Measurements from ENCODE around the gene HSD17B13.

The HSD17B13 gene

DNA sequence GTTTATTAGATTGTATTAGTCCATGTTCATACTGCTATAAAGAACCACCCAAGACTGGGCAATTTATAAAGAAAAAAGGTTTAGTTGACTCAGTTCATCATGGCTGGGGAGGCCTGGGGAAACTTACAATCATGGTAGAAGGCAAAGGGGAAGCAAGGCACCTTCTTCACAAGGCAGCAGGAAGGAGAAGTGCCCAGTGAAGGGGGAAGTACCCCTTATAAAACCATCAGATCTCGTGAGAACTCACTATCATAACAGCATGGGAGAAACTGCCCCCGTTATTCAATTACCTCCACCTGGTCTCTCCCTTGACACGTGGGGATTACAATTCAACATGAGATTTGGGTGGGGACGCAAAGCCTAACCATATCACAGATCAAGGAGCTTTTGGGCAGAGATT is 8.1 kb upstream of the HSD17B13 start:
- no peak overlapping the region for H2BK15ac ChIP-seq (ENCODE audit: low read depth, poor library complexity, severe bottlenecking)
- WGBS = 94% methylated on average over 3 of the region's 4 CpGs
- no peak overlapping the region for H3K9ac ChIP-seq (ENCODE audit: low read length)
- H3K4me3 ChIP-seq (ENCODE audit: insufficient read depth in 1 of 2, low read depth in 1 of 2, low read length in 2 of 2) = no peak overlapping the region
- H3K27ac ChIP-seq (ENCODE audit: low read length, poor library complexity, severe bottlenecking) = no peak overlapping the region
- H4K8ac ChIP-seq (ENCODE audit: low read length) = no peak overlapping the region
- no peak overlapping the region for H2AFZ ChIP-seq (ENCODE audit: low read depth, low read length)
- no peak overlapping the region for H2BK12ac ChIP-seq (ENCODE audit: low read length in 2 of 2)
- peaks cover 31% of the 10 kb centered on the region for H3K9me3 ChIP-seq (ENCODE audit: control insufficient read depth, low read length)
- H3K23ac ChIP-seq (ENCODE audit: low read length in 2 of 2) = no peak overlapping the region
- no peaks in the 10 kb centered on the region for H3K4me1 ChIP-seq (ENCODE audit: control insufficient read depth, insufficient read depth, low read depth, low read length)
- H2AK5ac ChIP-seq (ENCODE audit: low read length, severe bottlenecking) = no peak overlapping the region
- no peak overlapping the region for H4K91ac ChIP-seq (ENCODE audit: low read length)
- no peak overlapping the region for H2BK5ac ChIP-seq (ENCODE audit: low read depth, low read length, poor library complexity, severe bottlenecking)
- DNase-seq = no peak
- H3K14ac ChIP-seq (ENCODE audit: low read length in 2 of 2) = no peak overlapping the region
- no peaks in the 10 kb centered on the region for H3K79me1 ChIP-seq (replicated peaks; ENCODE audit: low read length, poor library complexity, severe bottlenecking)
- H3K18ac ChIP-seq (ENCODE audit: low read depth in 1 of 2, low read length in 2 of 2) = no peak overlapping the region
- H3K4me2 ChIP-seq (ENCODE audit: low read length, poor library complexity, severe bottlenecking) = no peak overlapping the region
- no peaks in the 10 kb centered on the region for H3K27me3 ChIP-seq (ENCODE audit: control insufficient read depth in 1 of 2, insufficient read depth in 1 of 2, low read length in 2 of 2)
- no peak overlapping the region for H2BK120ac ChIP-seq (ENCODE audit: low read depth, low read length)
- H3K36me3 ChIP-seq (ENCODE audit: control insufficient read depth in 1 of 2, insufficient read depth in 2 of 2, low read depth in 1 of 2, low read length in 2 of 2) = peaks cover 0 to 19% of the 10 kb centered on the region in 2 experiments
- no peak overlapping the region for H3K4ac ChIP-seq (ENCODE audit: low read depth in 1 of 2, low read length in 2 of 2)

DNA sequence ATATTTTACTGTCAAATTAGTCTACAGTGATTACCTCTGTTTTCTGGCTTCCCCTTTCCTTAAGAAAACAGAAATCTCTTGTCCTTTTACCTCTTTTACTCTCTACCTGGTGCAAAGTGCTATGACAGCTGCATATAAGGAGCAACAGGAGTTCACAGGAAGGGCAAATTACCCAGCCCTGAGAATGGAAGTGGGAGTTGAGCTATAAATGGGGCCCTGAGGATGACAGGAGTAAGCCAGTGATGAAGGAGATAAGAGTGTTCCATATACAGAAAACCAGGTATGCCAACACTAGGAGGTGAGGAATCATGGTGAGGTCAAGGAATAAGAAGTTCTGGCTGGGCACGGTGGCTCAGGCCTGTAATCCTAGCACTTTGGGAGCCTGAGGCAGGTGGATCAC is 4.5 kb upstream of the HSD17B13 start:
- no peak for DNase-seq
- H3K79me1 ChIP-seq (replicated peaks; ENCODE audit: low read length, poor library complexity, severe bottlenecking) = no peaks in the 10 kb centered on the region
- 100% methylated on average over 1 of the region's 1 CpG for whole genome bisulfite sequencing

DNA sequence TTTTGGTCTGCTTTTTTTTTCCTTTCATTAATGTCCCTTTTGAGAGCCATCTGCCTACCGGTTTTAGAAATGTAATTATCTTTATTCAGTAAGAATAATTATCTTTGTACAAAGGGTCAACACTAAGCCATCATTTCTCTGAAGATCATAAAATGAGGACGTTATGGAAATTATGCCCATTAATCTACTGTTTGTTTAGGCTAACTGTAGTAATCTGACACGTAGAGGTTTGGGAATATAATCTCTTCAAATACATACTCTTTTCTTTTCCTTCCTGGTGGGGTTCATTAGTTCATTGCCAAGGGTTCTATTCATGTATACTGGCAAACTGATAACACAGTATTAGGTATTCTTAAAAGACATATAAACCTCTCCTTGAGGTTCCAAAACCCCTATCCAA is 3.8 kb upstream of the HSD17B13 start:
- Histone ChIP-seq H3K23ac (ENCODE audit: low read length in 2 of 2) (no peak overlapping the region), H4K8ac (ENCODE audit: low read length) (no peak overlapping the region), H3K4me2 (ENCODE audit: low read length, poor library complexity, severe bottlenecking) (no peak overlapping the region), H3K9me3 (ENCODE audit: control insufficient read depth, low read length) (no peaks in the 10 kb centered on the region), H3K36me3 (ENCODE audit: control insufficient read depth in 1 of 2, insufficient read depth in 2 of 2, low read depth in 1 of 2, low read length in 2 of 2) (no peaks in the 10 kb centered on the region), H3K4me1 (ENCODE audit: control insufficient read depth, insufficient read depth, low read depth, low read length) (no peaks in the 10 kb centered on the region), H3K4me3 (ENCODE audit: insufficient read depth in 1 of 2, low read depth in 1 of 2, low read length in 2 of 2) (no peak overlapping the region), H3K27me3 (ENCODE audit: control insufficient read depth in 1 of 2, insufficient read depth in 1 of 2, low read length in 2 of 2) (no peaks in the 10 kb centered on the region), H3K9ac (ENCODE audit: low read length) (no peak overlapping the region), H4K91ac (ENCODE audit: low read length) (no peak overlapping the region), H3K4ac (ENCODE audit: low read depth in 1 of 2, low read length in 2 of 2) (no peak overlapping the region), H2BK12ac (ENCODE audit: low read length in 2 of 2) (no peak overlapping the region), H2AK5ac (ENCODE audit: low read length, severe bottlenecking) (no peak overlapping the region), H3K79me1 (replicated peaks; ENCODE audit: low read length, poor library complexity, severe bottlenecking) (no peaks in the 10 kb centered on the region), H3K27ac (ENCODE audit: low read length, poor library complexity, severe bottlenecking) (no peak overlapping the region), H3K18ac (ENCODE audit: low read depth in 1 of 2, low read length in 2 of 2) (no peak overlapping the region), H2AFZ (ENCODE audit: low read depth, low read length) (no peak overlapping the region), H2BK5ac (ENCODE audit: low read depth, low read length, poor library complexity, severe bottlenecking) (no peak overlapping the region), H2BK120ac (ENCODE audit: low read depth, low read length) (no peak overlapping the region), H2BK15ac (ENCODE audit: low read depth, poor library complexity, severe bottlenecking) (no peak overlapping the region), H3K14ac (ENCODE audit: low read length in 2 of 2) (no peak overlapping the region)
- DNase-seq = no peak
- WGBS = no CpG with 5 or more reads among the region's 3 CpGs

More for the DNA sequence above, 4.5 kb upstream of the HSD17B13 start:
- no peak overlapping the region for H4K8ac ChIP-seq (ENCODE audit: low read length)
- no peak overlapping the region for H2AK5ac ChIP-seq (ENCODE audit: low read length, severe bottlenecking)
- H3K18ac ChIP-seq (ENCODE audit: low read depth in 1 of 2, low read length in 2 of 2) = no peak overlapping the region
- H3K4me3 ChIP-seq (ENCODE audit: insufficient read depth in 1 of 2, low read depth in 1 of 2, low read length in 2 of 2) = no peak overlapping the region
- H3K27ac ChIP-seq (ENCODE audit: low read length, poor library complexity, severe bottlenecking) = no peak overlapping the region
- no peak overlapping the region for H2BK5ac ChIP-seq (ENCODE audit: low read depth, low read length, poor library complexity, severe bottlenecking)
- H3K9ac ChIP-seq (ENCODE audit: low read length) = no peak overlapping the region
- H3K23ac ChIP-seq (ENCODE audit: low read length in 2 of 2) = no peak overlapping the region
- no peaks in the 10 kb centered on the region for H3K36me3 ChIP-seq (ENCODE audit: control insufficient read depth in 1 of 2, insufficient read depth in 2 of 2, low read depth in 1 of 2, low read length in 2 of 2)
- H4K91ac ChIP-seq (ENCODE audit: low read length) = no peak overlapping the region
- H2BK15ac ChIP-seq (ENCODE audit: low read depth, poor library complexity, severe bottlenecking) = no peak overlapping the region
- no peak overlapping the region for H2BK12ac ChIP-seq (ENCODE audit: low read length in 2 of 2)
- H3K4ac ChIP-seq (ENCODE audit: low read depth in 1 of 2, low read length in 2 of 2) = no peak overlapping the region
- H3K4me1 ChIP-seq (ENCODE audit: control insufficient read depth, insufficient read depth, low read depth, low read length) = no peaks in the 10 kb centered on the region
- no peak overlapping the region for H2BK120ac ChIP-seq (ENCODE audit: low read depth, low read length)
- no peaks in the 10 kb centered on the region for H3K9me3 ChIP-seq (ENCODE audit: control insufficient read depth, low read length)
- H3K4me2 ChIP-seq (ENCODE audit: low read length, poor library complexity, severe bottlenecking) = no peak overlapping the region
- H3K27me3 ChIP-seq (ENCODE audit: control insufficient read depth in 1 of 2, insufficient read depth in 1 of 2, low read length in 2 of 2) = no peaks in the 10 kb centered on the region
- no peak overlapping the region for H3K14ac ChIP-seq (ENCODE audit: low read length in 2 of 2)
- H2AFZ ChIP-seq (ENCODE audit: low read depth, low read length) = no peak overlapping the region

DNA sequence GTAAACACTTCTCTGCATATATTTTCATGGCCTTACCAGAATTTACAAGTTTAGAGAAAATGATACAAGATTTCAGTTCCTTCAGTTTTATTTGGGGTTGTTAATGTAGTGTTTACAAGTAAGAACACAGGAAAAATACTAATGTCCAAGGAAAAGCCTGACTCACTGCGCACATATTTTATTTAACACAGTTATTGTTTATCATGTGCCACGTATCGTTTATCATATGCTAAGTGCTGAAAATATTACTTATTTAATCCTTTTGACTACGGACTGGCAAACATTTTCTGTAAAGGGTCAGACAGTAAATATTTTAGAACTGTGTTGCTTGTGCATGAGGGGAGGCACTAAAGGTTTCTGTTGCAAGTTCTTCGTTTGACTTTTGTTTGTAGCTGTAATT is 794 bp downstream of the HSD17B13 start:
- Histone ChIP-seq H2BK5ac (ENCODE audit: low read depth, low read length, poor library complexity, severe bottlenecking) (no peak overlapping the region), H3K4me1 (ENCODE audit: control insufficient read depth, insufficient read depth, low read depth, low read length) (peaks cover 2% of the 10 kb centered on the region), H3K23ac (ENCODE audit: low read length in 2 of 2) (no peak overlapping the region), H4K8ac (ENCODE audit: low read length) (no peak overlapping the region), H3K36me3 (ENCODE audit: control insufficient read depth in 1 of 2, insufficient read depth in 2 of 2, low read depth in 1 of 2, low read length in 2 of 2) (no peaks in the 10 kb centered on the region), H4K91ac (ENCODE audit: low read length) (no peak overlapping the region), H3K18ac (ENCODE audit: low read depth in 1 of 2, low read length in 2 of 2) (no peak overlapping the region), H3K27me3 (ENCODE audit: control insufficient read depth in 1 of 2, insufficient read depth in 1 of 2, low read length in 2 of 2) (no peaks in the 10 kb centered on the region), H2AFZ (ENCODE audit: low read depth, low read length) (no peak overlapping the region), H3K79me1 (replicated peaks; ENCODE audit: low read length, poor library complexity, severe bottlenecking) (no peaks in the 10 kb centered on the region), H3K14ac (ENCODE audit: low read length in 2 of 2) (no peak overlapping the region), H3K4ac (ENCODE audit: low read depth in 1 of 2, low read length in 2 of 2) (no peak overlapping the region), H2BK15ac (ENCODE audit: low read depth, poor library complexity, severe bottlenecking) (no peak overlapping the region), H3K4me2 (ENCODE audit: low read length, poor library complexity, severe bottlenecking) (no peak overlapping the region), H3K4me3 (ENCODE audit: insufficient read depth in 1 of 2, low read depth in 1 of 2, low read length in 2 of 2) (no peak overlapping the region), H2AK5ac (ENCODE audit: low read length, severe bottlenecking) (no peak overlapping the region), H3K27ac (ENCODE audit: low read length, poor library complexity, severe bottlenecking) (no peak overlapping the region), H2BK12ac (ENCODE audit: low read length in 2 of 2) (no peak overlapping the region), H2BK120ac (ENCODE audit: low read depth, low read length) (no peak overlapping the region), H3K9ac (ENCODE audit: low read length) (no peak overlapping the region), H3K9me3 (ENCODE audit: control insufficient read depth, low read length) (no peaks in the 10 kb centered on the region)
- DNase-seq = no peak
- WGBS = 63% methylated on average over 2 of the region's 5 CpGs

Data from mesenchymal stem cell (in vitro differentiated cells and primary cell).